GM12878 (cell line): Measurements from ENCODE around the gene WDFY3. TPM values are rescaled to one million over a fixed set of nuclear protein-coding genes. Genes with fewer than 3 reads are reported as not detected.

Experiments used
- ATAC-seq: fragments of 200-7000 bp; cut with Tn5 transposase; 3 replicates; pipeline ENCODE4 v1.9.1; 2020; ENCODE audit warnings: mild to moderate bottlenecking, moderate library complexity
- BruUV-seq: library from RNA; stranded (reverse); fragments of 400-500 nt; replicated peaks from 2 replicates; lab custom pipeline; 2021; lab: Mats Ljungman, UMichigan
- CTCF ChIA-PET: fragments of 300-600 bp; sonication (Branson Sonifier 250); formaldehyde crosslinking; extraction: SDS; loops from one replicate; lab custom pipeline; 2021; ENCODE audit warnings: inconsistent platforms; lab: Yijun Ruan, JAX
- POLR2A ChIA-PET: fragments of 350-600 bp; formaldehyde crosslinking; extraction: SDS; loops from one replicate; lab custom pipeline; 2021; ENCODE audit warnings: inconsistent platforms; lab: Charles Lee
- RAD21 ChIA-PET: fragments of 300-600 bp; sonication (Branson Sonifier 250); formaldehyde crosslinking; loops from one replicate; lab custom pipeline; 2023; ENCODE audit warnings: antibody characterized with exemption; ENCODE audit not compliant: unreplicated experiment; lab: Charles Lee
- SMC1A ChIA-PET: fragments of 300-600 bp; sonication (Branson Sonifier 250); formaldehyde crosslinking; loops from one replicate; lab custom pipeline; 2023; ENCODE audit not compliant: unreplicated experiment, uncharacterized antibody; lab: Charles Lee
- DNase-seq: peaks from one replicate; pipeline ENCODE4 v3.0.0-alpha.2; 2011; ENCODE audit warnings: low read depth, low spot score
- FAIRE-seq: peaks from 3 replicates; lab custom pipeline; 2011; peaks lifted over from hg19 to GRCh38; lab: Jason Lieb, UNC
- H2AFZ ChIP-seq: 2 replicates; pipeline ENCODE4 v1.6.0; 2011; ENCODE audit warnings: low read depth, low read length, control low read depth; ENCODE audit not compliant: control insufficient read depth
- H3K27ac ChIP-seq: 2 replicates; pipeline ENCODE4 v1.5.1; 2011; ENCODE audit warnings: control low read depth; ENCODE audit not compliant: control insufficient read depth, insufficient read depth
- H3K27me3 ChIP-seq, 2 experiments: replicated peaks in 1 of 2; 2 replicates each; pipeline versions ENCODE4 v1.6.0 to v1.6.1; 2011; ENCODE audit warnings: low read length in 1 of 2; ENCODE audit not compliant: control insufficient read depth in 2 of 2, insufficient read depth in 2 of 2
- H3K36me3 ChIP-seq, 2 experiments: 2 replicates each; pipeline ENCODE4 v1.5.1; 2011; ENCODE audit warnings: low read length in 1 of 2; ENCODE audit not compliant: control insufficient read depth in 2 of 2, insufficient read depth in 2 of 2
- H3K4me1 ChIP-seq: 2 replicates; pipeline ENCODE4 v1.6.1; 2011; ENCODE audit warnings: mild to moderate bottlenecking, low read length, moderate library complexity, mixed read lengths; ENCODE audit not compliant: control insufficient read depth, insufficient read depth
- H3K4me2 ChIP-seq: 2 replicates; pipeline ENCODE4 v1.6.0; 2011; ENCODE audit warnings: control low read depth; ENCODE audit not compliant: control insufficient read depth, insufficient read depth
- H3K4me3 ChIP-seq: fragments of 200-600 bp; sonication (generic); 2 replicates; pipeline ENCODE4 v1.5.1; 2016
- H3K79me2 ChIP-seq: 2 replicates; pipeline ENCODE4 v1.6.0; 2011; ENCODE audit warnings: low read length; ENCODE audit not compliant: control insufficient read depth, insufficient read depth
- H3K9ac ChIP-seq: 2 replicates; pipeline ENCODE4 v1.8.0; 2011; ENCODE audit warnings: low read length, control low read depth, mixed read lengths; ENCODE audit not compliant: control insufficient read depth, insufficient read depth
- H3K9me3 ChIP-seq: replicated peaks from 3 replicates; pipeline ENCODE4 v1.5.1; 2011; ENCODE audit warnings: mild to moderate bottlenecking, low read length; ENCODE audit not compliant: control insufficient read depth, insufficient read depth
- H4K20me1 ChIP-seq: 2 replicates; pipeline ENCODE4 v1.6.0; 2011; ENCODE audit not compliant: control insufficient read depth, insufficient read depth
- ASH2L ChIP-seq: fragments of 300-600, 200-600 bp; sonication (generic); IDR thresholded peaks from 2 replicates; pipeline ENCODE4 v1.6.1; 2017; ENCODE audit warnings: low read depth, mild to moderate bottlenecking, borderline replicate concordance
- CBX5 ChIP-seq: sonication (generic); IDR thresholded peaks from 2 replicates; pipeline ENCODE4 v1.6.1; 2016; ENCODE audit warnings: low read depth, moderate library complexity, mild to moderate bottlenecking, inconsistent platforms
- ELK1 ChIP-seq: IDR thresholded peaks from 2 replicates; pipeline ENCODE4 v1.6.1; 2012; ENCODE audit warnings: low read depth, low read length, improper control_type of control experiment
- FOXM1 ChIP-seq: IDR thresholded peaks from 2 replicates; pipeline ENCODE4 v1.6.1; 2012; ENCODE audit warnings: low read depth, mild to moderate bottlenecking, inconsistent platforms, low read length, moderate library complexity
- MEF2A ChIP-seq: IDR thresholded peaks from 2 replicates; pipeline ENCODE4 v1.6.1; 2011; ENCODE audit warnings: low read depth, mild to moderate bottlenecking, low read length, moderate library complexity; ENCODE audit not compliant: insufficient read depth
- MYB ChIP-seq: fragments of 150-350 bp; IDR thresholded peaks from 2 replicates; pipeline ENCODE4 v1.6.1; 2014; ENCODE audit warnings: mild to moderate bottlenecking, low read depth, low read length, borderline replicate concordance
- POLR2AphosphoS2 ChIP-seq: IDR thresholded peaks from 2 replicates; pipeline ENCODE4 v1.6.1; 2011; ENCODE audit warnings: low read depth, mild to moderate bottlenecking, low read length, improper control_type of control experiment, moderate library complexity
- RFX5 ChIP-seq: IDR thresholded peaks from 2 replicates; pipeline ENCODE4 v1.6.1; 2011; ENCODE audit warnings: low read depth, low read length, improper control_type of control experiment
- SIN3A ChIP-seq: IDR thresholded peaks from 2 replicates; pipeline ENCODE4 v1.6.1; 2012; ENCODE audit warnings: low read depth, low read length, improper control_type of control experiment
- SMAD5 ChIP-seq: IDR thresholded peaks from 2 replicates; pipeline ENCODE4 v1.6.1; 2016; ENCODE audit warnings: antibody characterized with exemption, low read depth
- USF1 ChIP-seq: IDR thresholded peaks from 2 replicates; pipeline ENCODE4 v1.6.1; 2011; ENCODE audit warnings: borderline replicate concordance, low read depth, mild to moderate bottlenecking, moderate library complexity, mixed read lengths, low read length; ENCODE audit not compliant: insufficient read depth; ENCODE audit errors: extremely low read length
- USF2 ChIP-seq: IDR thresholded peaks from 2 replicates; pipeline ENCODE4 v1.6.1; 2011; ENCODE audit warnings: low read depth, low read length, improper control_type of control experiment, borderline replicate concordance
- WRNIP1 ChIP-seq: IDR thresholded peaks from 2 replicates; pipeline ENCODE4 v1.6.1; 2011; ENCODE audit warnings: low read depth, low read length, improper control_type of control experiment, borderline replicate concordance
- ZNF622 ChIP-seq: fragments of 450-650 bp; IDR thresholded peaks from 2 replicates; pipeline ENCODE4 v1.6.1; 2017; ENCODE audit warnings: mild to moderate bottlenecking, inconsistent platforms
- WGBS: methylation state at CpG from one replicate; pipeline ENCODE4 v1.1.6; 2016; ENCODE audit warnings: low lambda C conversion rate; ENCODE audit not compliant: insufficient replicate concordance, insufficient coverage; ENCODE audit errors: missing lambda C conversion rate; 5-methylcytosine and 5-hydroxymethylcytosine counted together
- in situ Hi-C: fragments of 300-500 bp; cut with MboI; formaldehyde crosslinking; loops from 9 replicates; pipeline ENCODE4 v1.14.3; 2018; ENCODE audit warnings: mixed read lengths
- intact Hi-C: fragments of 100-400 bp; cut with micrococcal nuclease; formaldehyde crosslinking; loops from one replicate; pipeline ENCODE4 v1.14.2; 2022; ENCODE audit not compliant: unreplicated experiment
- polyA plus RNA-seq, 11 experiments: library from polyadenylated mRNA; depleted of rRNA in 4 of 11; unstranded in 6 of 11; stranded (reverse) in 5 of 11; fragments of >200 nt; fragmentation: Nextera tagmentation in 4 of 11; fragmentation: Illumina TruSeq in 1 of 11; extraction: Ambion mirVana in 4 of 11; extraction: Trizol in 1 of 11; gene quantifications; 1 replicate in 1 of 11; 2 replicates in 10 of 11; pipeline versions ENCODE4 v1.2.1 to v1.2.3, GENCODE V29; 2011 to 2016; ENCODE audit warnings: inconsistent platforms in 2 of 11, missing spikeins in 2 of 11, low read depth in 1 of 11
- total RNA-seq, 4 experiments: library from RNA; depleted of rRNA in 3 of 4; stranded (reverse); fragments of >200 nt in 3 of 4; fragmentation: Illumina TruSeq in 1 of 4; extraction: Trizol in 1 of 4; gene quantifications; 2 replicates each; pipeline versions ENCODE4 v1.2.1 to v1.2.3, GENCODE V29; 2013 to 2021

WDFY3 gene
- total and polyA plus RNA-seq, 10 of the 15 experiments (the other 5 are each of a cell fraction or from before 2014, with no cell fraction given): 0.01 to 0.23 (median 0.12) TPM; not detected in 2

GRCh38 chr4:84915396-84915780, 51.1 kb downstream of the WDFY3 start:
- no peak overlapping the region for H3K4me2 ChIP-seq
- no peaks in the 10 kb centered on the region for H3K4me1 ChIP-seq
- no TSS peak for BruUV-seq
- no peaks in the 10 kb centered on the region for H3K27me3 ChIP-seq
- H4K20me1 ChIP-seq: no peaks in the 10 kb centered on the region
- in situ Hi-C loops (no loop called here), intact Hi-C loops (no loop called here)
- DNase-seq (no peak), ATAC-seq (no peak), FAIRE-seq (no peak)
- H3K9me3 ChIP-seq: no peaks in the 10 kb centered on the region
- ChIA-PET CTCF (no interaction called here), RAD21 (no interaction called here), SMC1A (no interaction called here), POLR2A (no interaction called here)
- H3K9ac ChIP-seq: no peak overlapping the region
- H3K4me3 ChIP-seq: no peak overlapping the region
- H2AFZ ChIP-seq: no peak overlapping the region
- no peak overlapping the region for H3K27ac ChIP-seq
- no peak for TF ChIP-seq POLR2AphosphoS2
- no peak for TF ChIP-seq MEF2A
- no peak for TF ChIP-seq USF1
- TF ChIP-seq FOXM1: no peak
- H3K79me2 ChIP-seq: no peaks in the 10 kb centered on the region
- H3K36me3 ChIP-seq: no peaks in the 10 kb centered on the region

GRCh38 chr4:84914686-84915395, 51.6 kb downstream of the WDFY3 start:
- ChIA-PET CTCF (no interaction called here), POLR2A (no interaction called here), SMC1A (no interaction called here), RAD21 (no interaction called here)
- H3K36me3 ChIP-seq: no peaks in the 10 kb centered on the region
- ATAC-seq (no peak), FAIRE-seq (no peak), DNase-seq (no peak)
- no peaks in the 10 kb centered on the region for H3K79me2 ChIP-seq
- no peak overlapping the region for H3K4me3 ChIP-seq
- H4K20me1 ChIP-seq: no peaks in the 10 kb centered on the region
- no peak overlapping the region for H3K4me2 ChIP-seq
- intact Hi-C loops: no loop called here
- no peaks in the 10 kb centered on the region for H3K4me1 ChIP-seq
- no peak overlapping the region for H2AFZ ChIP-seq
- no peaks in the 10 kb centered on the region for H3K9me3 ChIP-seq
- in situ Hi-C loops: no loop called here
- BruUV-seq: no TSS peak
- H3K27me3 ChIP-seq: no peaks in the 10 kb centered on the region
- WGBS: 43% methylated on average over 2 of the region's 2 CpGs
- no peak overlapping the region for H3K9ac ChIP-seq
- no peak overlapping the region for H3K27ac ChIP-seq
- TF ChIP-seq MYB: no peak
- no peak for TF ChIP-seq SIN3A
- TF ChIP-seq ELK1: no peak
- TF ChIP-seq WRNIP1: no peak
- no peak for TF ChIP-seq SMAD5
- no peak for TF ChIP-seq CBX5
- TF ChIP-seq RFX5: no peak
- no peak for TF ChIP-seq USF2
- no peak for TF ChIP-seq ZNF622
- no peak for TF ChIP-seq ASH2L
